ENCODE data around the gene IKBKE.
A peak's percentile ranks its signal among the peaks of the same experiment; 100 is the strongest.

The IKBKE gene

DNA sequence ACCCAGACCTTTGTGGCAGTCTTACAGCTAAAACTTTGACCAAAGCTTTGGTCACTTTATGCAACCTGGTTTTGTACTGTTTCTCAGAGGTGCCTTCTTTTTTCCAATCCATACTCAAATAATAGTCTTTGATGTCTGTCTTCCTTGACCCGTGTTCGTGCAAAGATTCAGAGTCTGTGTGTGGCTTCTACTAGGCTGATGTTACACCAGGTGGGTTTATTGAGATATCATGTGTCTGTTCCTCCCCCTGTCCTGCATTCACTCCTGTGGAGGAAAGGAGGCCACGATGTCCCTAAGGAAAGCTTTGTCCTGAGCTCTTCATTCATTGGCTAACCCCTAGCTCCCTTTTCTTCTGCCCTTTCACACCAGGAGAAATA is 15.0 kb upstream of the IKBKE start:
- no peak for DNase-seq (ENCODE audit: low read depth in 3 of 3)

GRCh38 chr1:206455666-206456344 is 14.5 kb upstream of the IKBKE start:
- DNase-seq (ENCODE audit: low read depth in 3 of 3), result no peak

DNA sequence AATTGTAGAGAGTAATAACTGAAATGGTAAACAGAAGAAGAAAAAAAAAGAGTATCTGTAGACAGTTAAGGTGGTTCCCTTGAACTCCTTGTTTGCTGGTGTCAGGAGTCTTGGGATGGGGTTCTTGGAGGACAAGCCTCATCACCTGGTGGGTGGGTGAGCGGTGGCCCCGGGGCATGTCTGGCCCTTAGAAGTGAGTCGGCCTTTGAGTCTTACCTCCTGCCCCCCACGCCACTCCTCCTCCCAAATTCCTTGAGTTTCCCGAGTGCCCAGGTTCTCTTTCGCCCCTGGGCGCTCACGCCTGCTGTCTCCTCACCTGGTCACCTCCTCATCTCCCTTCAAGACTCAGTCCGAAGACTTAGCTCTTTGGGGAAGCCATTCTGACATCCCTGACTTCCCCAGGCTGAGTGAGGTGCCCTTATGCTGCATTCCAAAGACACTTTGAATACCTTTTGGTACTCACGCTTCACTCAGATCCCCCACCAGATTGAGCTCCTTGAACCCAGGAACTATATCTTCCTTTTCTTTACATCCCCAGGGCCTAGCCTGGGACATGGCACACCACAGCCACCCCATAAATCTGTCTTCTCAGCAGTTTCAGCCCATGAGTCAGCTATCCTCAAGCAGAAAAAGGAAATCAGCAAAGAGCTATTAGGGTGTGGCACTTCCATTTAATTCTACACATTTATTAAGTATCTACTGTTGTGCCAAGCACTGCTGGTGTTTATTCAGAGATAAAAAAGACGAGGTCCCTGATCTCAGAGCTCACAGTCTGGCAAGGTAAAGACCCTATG is 13.5 kb upstream of the IKBKE start:
- DNase-seq (ENCODE audit: low read depth in 3 of 3), result no peak

DNA sequence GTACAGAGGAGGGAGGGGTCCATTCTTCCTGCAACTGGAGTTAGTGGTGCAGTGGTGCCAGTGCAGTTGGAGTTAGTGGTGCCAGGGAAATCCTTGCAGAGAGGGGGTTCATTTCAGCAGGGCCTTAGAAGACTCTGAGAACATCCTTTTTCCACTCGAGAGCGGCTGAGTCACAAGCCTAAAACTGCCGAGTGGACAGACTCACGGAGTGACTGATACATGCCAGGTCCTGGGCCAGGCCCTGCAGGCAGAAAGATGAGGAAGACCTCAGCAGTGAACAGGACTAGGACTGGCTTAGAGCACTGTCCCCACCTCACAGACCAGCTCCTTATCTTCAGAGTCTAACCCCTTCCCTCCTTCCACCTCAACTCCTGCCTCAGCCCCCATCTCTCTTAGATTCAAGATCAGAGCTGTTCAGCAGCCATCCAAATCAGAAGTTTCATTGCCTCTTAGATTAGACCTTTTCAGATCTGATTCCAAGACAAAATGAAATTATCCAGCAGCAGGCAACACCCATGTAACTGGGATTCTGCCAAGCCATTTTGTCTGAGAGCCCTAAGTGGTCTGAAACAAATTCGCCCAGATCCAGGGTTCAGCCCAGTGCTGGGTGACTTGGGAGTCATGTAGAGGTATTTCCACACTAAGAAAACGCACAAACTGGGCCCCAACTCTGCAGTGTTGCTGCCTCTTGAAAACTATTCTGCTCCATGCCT is 12.7 kb upstream of the IKBKE start:
- no peak for DNase-seq (ENCODE audit: low read depth in 3 of 3)

DNA sequence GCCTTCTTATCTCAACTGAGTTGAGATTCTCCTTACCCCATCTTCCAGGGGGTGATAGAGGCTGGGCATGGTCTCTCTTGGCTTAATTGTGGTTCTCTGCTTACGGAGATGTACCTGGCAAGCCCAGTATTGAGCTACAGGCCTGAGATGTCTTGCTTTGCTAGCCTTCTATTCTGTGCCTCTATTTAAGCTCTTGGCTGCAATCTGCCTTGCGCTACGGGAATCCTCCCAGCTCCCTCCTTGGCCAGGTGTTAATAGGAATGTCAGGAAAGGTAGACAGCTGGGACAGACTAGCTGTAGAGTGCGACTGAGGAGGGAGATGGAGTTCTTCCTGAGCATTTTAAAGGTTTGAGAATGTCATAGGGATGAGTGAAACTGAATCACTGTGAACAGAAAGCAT is 10.6 kb upstream of the IKBKE start:
- no peak for DNase-seq (ENCODE audit: low read depth in 3 of 3)

GRCh38 chr1:206460836-206461426 is 9.3 kb upstream of the IKBKE start:
- DNase-seq (ENCODE audit: low read depth in 3 of 3), result no peak

GRCh38 chr1:206461602-206462455 is 8.4 kb upstream of the IKBKE start:
- DNase-seq (ENCODE audit: low read depth in 3 of 3), result peak in 2 of 3 donors; percentile 50 to 62

GRCh38 chr1:206463137-206463536 is 7.1 kb upstream of the IKBKE start:
- DNase-seq (ENCODE audit: low read depth in 3 of 3), result no peak

GRCh38 chr1:206463911-206464310 is 6.4 kb upstream of the IKBKE start:
- no peak for DNase-seq (ENCODE audit: low read depth in 3 of 3)

DNA sequence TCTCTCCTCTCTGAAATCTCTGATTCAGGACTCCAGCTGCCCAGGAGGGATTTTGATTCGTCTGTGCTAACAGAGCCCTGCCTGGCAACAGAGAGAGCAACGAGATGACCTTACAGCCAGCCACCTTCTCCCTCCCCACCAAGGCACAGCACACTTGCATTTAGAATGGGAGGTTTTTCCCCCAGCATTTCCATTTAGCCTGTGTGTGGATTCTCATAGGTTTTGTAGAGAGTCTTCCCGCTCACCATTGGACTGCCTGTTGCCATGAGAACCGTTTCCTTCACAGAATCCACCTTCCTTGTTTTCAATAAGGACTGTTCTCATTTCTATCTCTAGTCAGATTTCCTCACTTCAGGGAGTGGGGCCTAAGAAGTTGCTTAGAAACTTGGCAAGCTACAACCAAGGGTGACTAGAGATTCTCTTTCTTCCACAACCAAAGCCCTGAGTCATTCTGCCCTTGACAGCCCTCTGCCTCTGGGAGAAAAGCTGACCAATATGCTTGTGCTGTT is 5.8 kb upstream of the IKBKE start:
- DNase-seq (ENCODE audit: low read depth in 3 of 3), result no peak

- DNase-seq (ENCODE audit: low read depth in 3 of 3), result no peak
Measured at GRCh38 chr1:206465951-206466350, 4.3 kb upstream of the IKBKE start.

DNA sequence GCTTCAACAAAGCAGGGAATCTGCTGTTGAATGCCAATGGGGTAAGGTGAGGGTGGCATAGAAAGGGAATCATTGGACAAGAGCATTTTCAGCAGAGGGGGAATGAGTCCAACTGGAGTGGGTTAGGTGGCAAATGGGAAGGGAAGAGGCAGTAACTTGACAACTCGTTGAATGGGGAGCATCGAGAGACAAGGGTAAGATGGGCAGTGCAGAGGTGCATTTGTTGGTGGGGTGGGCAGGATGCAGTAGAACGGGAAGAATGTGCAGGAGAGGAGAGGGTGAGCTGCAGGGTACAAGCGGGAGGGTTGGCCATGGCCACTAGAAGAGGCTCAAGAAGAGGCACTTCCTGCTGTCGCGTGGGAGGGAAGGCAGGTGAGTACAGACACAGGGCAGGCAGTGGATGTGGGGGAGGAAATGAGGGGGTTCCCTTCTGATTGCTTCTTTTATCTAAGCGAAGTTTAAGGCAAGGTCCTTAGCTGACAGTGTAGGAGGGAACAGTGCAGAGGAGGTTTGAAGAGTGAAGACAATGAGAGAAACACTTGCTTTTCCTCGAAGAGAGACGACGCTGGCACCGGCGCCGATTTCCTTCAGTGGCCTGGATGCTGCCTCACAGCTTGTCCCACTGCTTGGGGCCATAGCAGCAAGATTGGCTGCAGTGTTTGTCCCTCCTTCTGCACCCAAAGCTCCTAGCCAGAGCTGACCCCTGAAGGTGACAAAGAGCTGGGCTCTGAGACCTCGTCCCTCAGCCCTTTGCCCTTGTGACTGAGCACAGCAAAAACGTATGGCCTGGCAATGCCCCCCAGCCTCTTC is 3.2 kb upstream of the IKBKE start:
- DNase-seq (ENCODE audit: low read depth in 3 of 3), result no peak

- DNase-seq (ENCODE audit: low read depth in 3 of 3), result no peak
Measured at GRCh38 chr1:206467915-206468314, 2.4 kb upstream of the IKBKE start.

DNA sequence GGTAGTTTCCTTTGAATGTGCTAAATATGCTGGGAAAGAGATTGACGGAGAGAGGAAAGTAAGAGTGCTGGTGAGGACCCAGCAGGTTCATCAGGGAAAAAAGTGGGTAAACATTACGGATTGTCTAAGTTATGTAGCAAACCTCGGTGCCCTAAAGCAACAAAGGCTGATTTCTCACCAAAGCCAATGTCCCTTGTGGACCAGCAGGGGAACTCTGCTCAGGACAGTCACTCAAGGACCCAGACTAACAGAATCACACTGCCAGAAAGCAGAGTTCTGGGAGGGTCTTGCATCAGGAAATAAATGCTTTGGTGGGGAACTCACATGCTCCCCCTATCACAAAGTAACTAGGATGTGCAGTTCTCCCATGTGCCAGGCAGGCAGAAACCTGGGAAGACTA is 1.7 kb upstream of the IKBKE start:
- DNase-seq (ENCODE audit: low read depth in 3 of 3), result no peak

- DNase-seq (ENCODE audit: low read depth in 3 of 3), result no peak
Measured at GRCh38 chr1:206469411-206469932, 804 bp upstream of the IKBKE start.

- DNase-seq (ENCODE audit: low read depth in 3 of 3), result peak in 1 of 3 donors; percentile 43
Measured at GRCh38 chr1:206470692-206471414, 577 bp downstream of the IKBKE start.

GRCh38 chr1:206471415-206471801 is 1.1 kb downstream of the IKBKE start:
- no peak for DNase-seq (ENCODE audit: low read depth in 3 of 3)

- no peak for DNase-seq (ENCODE audit: low read depth in 3 of 3)
Measured at GRCh38 chr1:206472024-206472423, 1.7 kb downstream of the IKBKE start.

- DNase-seq (ENCODE audit: low read depth in 3 of 3), result no peak
Measured at GRCh38 chr1:206472454-206472853, 2.2 kb downstream of the IKBKE start.
